ENCODE data around the gene TMEM253.
A peak's percentile ranks its signal among the peaks of the same experiment; 100 is the strongest.

Gene TMEM253

GRCh38 chr14:21100931-21101330, at the start of gene TMEM253:
Gene TMEM253 (plus strand): TSS chr14:21101066. CDS start chr14:21101344, 278 bp downstream.
- DNase-seq = no peak

GRCh38 chr14:21053184-21054122, 47.4 kb upstream of the TMEM253 start:
- no peak for DNase-seq

GRCh38 chr14:21054123-21054767, 46.6 kb upstream of the TMEM253 start:
- no peak for DNase-seq

- no peak for DNase-seq
Measured at GRCh38 chr14:21054768-21055145, 46.1 kb upstream of the TMEM253 start.

GRCh38 chr14:21055432-21056117, 45.3 kb upstream of the TMEM253 start:
- DNase-seq = no peak

GRCh38 chr14:21056520-21057163, 44.2 kb upstream of the TMEM253 start:
- DNase-seq = no peak

GRCh38 chr14:21057803-21058675, 42.8 kb upstream of the TMEM253 start, which contains the start of gene RNASE8:
Gene RNASE8 (plus strand): TSS chr14:21057822. CDS start chr14:21057893, 71 bp downstream.
- no peak for DNase-seq

GRCh38 chr14:21058903-21059302, 42.0 kb upstream of the TMEM253 start:
- no peak for DNase-seq

GRCh38 chr14:21059842-21060613, 40.8 kb upstream of the TMEM253 start:
- no peak for DNase-seq

- no peak for DNase-seq
Measured at GRCh38 chr14:21060614-21061346, 40.1 kb upstream of the TMEM253 start.

GRCh38 chr14:21061347-21061668, 39.6 kb upstream of the TMEM253 start:
- DNase-seq = no peak

- no peak for DNase-seq
Measured at GRCh38 chr14:21063479-21063878, 37.4 kb upstream of the TMEM253 start.

GRCh38 chr14:21066882-21067502, 33.9 kb upstream of the TMEM253 start:
- DNase-seq = peak; percentile 22

- peak; percentile 65 for DNase-seq
Measured at GRCh38 chr14:21068521-21069387, 32.1 kb upstream of the TMEM253 start.

- DNase-seq = peak; percentile 9
Measured at GRCh38 chr14:21069388-21070082, 31.3 kb upstream of the TMEM253 start.

GRCh38 chr14:21070083-21070609, 30.7 kb upstream of the TMEM253 start, which contains the start of gene ARHGEF40:
Gene ARHGEF40 (plus strand): TSS chr14:21070304. CDS start chr14:21070397, 93 bp downstream.
- no peak for DNase-seq

- DNase-seq = no peak
Measured at GRCh38 chr14:21070610-21071224, 30.1 kb upstream of the TMEM253 start.

Data from SHP77 treated with DMSO at 0.1 percent for 48 hours (cell line).